Measurements from ENCODE around the gene ALAS1. TPM values are rescaled to one million over a fixed set of nuclear protein-coding genes. Genes with fewer than 3 reads are reported as not detected.

ALAS1 gene
- total RNA-seq, 1 experiment from 2014 or later: 69.5 TPM

GRCh38 chr3:52236424-52236886 is 38.5 kb downstream of the ALAS1 start:
- H3K79me2 ChIP-seq (ENCODE audit: low read length): peaks cover 56% of the 10 kb centered on the region
- H3K4me3 ChIP-seq (ENCODE audit: low read length): peak overlapping the region; percentile 97
- TF ChIP-seq EZH2phosphoT487 (IDR thresholded peaks at IDR 0.05; ENCODE audit: borderline replicate concordance, low read length) (no peak), CTCF (conservative IDR thresholded peaks at IDR 0.05; ENCODE audit: low read depth, low read length) (no peak), EZH2 (IDR thresholded peaks at IDR 0.05; ENCODE audit: low read length, unreplicated experiment) (no peak)
- no TSS peak for BruUV-seq (replicated peaks)
- ATAC-seq (no peak), DNase-seq (no peak)
- intact Hi-C loops (cut with micrococcal nuclease): loop anchor here (5.0 kb wide), 2 partner anchors 41 to 101 kb away; partner anchors contain the start of gene WDR82
- H3F3A ChIP-seq (ENCODE audit: low read length, unreplicated experiment): no peaks in the 10 kb centered on the region
- H3K9me2 ChIP-seq (replicated peaks; ENCODE audit: low read length): no peaks in the 10 kb centered on the region
- H3K9me3 ChIP-seq (ENCODE audit: low read length): no peaks in the 10 kb centered on the region
- H3K9ac ChIP-seq (ENCODE audit: low read length): 0 out of 2 replicates have a peak overlapping the region, but pooled peaks have one; percentile 88
- ChIA-PET CTCF (interaction anchor here (2.3 kb wide), 1 partner anchor 16 kb away, joined by 28 read pairs; no protein-coding TSS in a partner anchor), POLR2A (ENCODE audit: unreplicated experiment) (no interaction called here)
- no peaks in the 10 kb centered on the region for H3K27me3 ChIP-seq (ENCODE audit: low read length)
- peak overlapping the region; percentile 93 for H3K27ac ChIP-seq (ENCODE audit: low read length)
- H3K36me3 ChIP-seq (ENCODE audit: low read depth, low read length): peaks cover 9% of the 10 kb centered on the region; the same call in 1 of the 2 replicates
- H3K4me1 ChIP-seq (ENCODE audit: insufficient read depth, low read length): peaks cover 32% of the 10 kb centered on the region
- no peaks in the 10 kb centered on the region for H4K20me1 ChIP-seq (ENCODE audit: low read length)
- H3K4me2 ChIP-seq (ENCODE audit: low read length): peak overlapping the region; percentile 82
- no peak overlapping the region for H2AFZ ChIP-seq (ENCODE audit: low read length)

GRCh38 chr3:52237006-52237656 is 39.2 kb downstream of the ALAS1 start:
- ATAC-seq (peak; percentile 25), DNase-seq (peak; percentile 70)
- intact Hi-C loops (cut with micrococcal nuclease): loop anchor here (1.0 to 5.0 kb wide), 3 partner anchors 17 to 100 kb away; partner anchors contain the start of gene WDR82
- H2AFZ ChIP-seq (ENCODE audit: low read length): peak overlapping the region; percentile 40; the same call in 1 of the 2 replicates
- no peaks in the 10 kb centered on the region for H3K9me2 ChIP-seq (replicated peaks; ENCODE audit: low read length)
- peak overlapping the region; percentile 88 for H3K9ac ChIP-seq (ENCODE audit: low read length)
- no TSS peak for BruUV-seq (replicated peaks)
- peak overlapping the region; percentile 93 for H3K27ac ChIP-seq (ENCODE audit: low read length)
- H3K27me3 ChIP-seq (ENCODE audit: low read length): no peaks in the 10 kb centered on the region
- CTCF ChIA-PET: interaction anchor here (0.6 to 2.3 kb wide), 5 partner anchors 17 to 180 kb away, joined by 3 to 28 read pairs (median 5); partner anchors contain the start of gene POC1A
- peaks cover 56% of the 10 kb centered on the region for H3K79me2 ChIP-seq (ENCODE audit: low read length)
- POLR2A ChIA-PET (ENCODE audit: unreplicated experiment): interaction anchor here (0.7 to 1.0 kb wide), 5 partner anchors 13 to 299 kb away, joined by 3 to 11 read pairs (median 7); partner anchors contain the start of gene WDR82
- H3K36me3 ChIP-seq (ENCODE audit: low read depth, low read length): peaks cover 5% of the 10 kb centered on the region; the same call in 1 of the 2 replicates
- TF ChIP-seq CTCF (conservative IDR thresholded peaks at IDR 0.05; ENCODE audit: low read depth, low read length) (no peak), EZH2 (IDR thresholded peaks at IDR 0.05; ENCODE audit: low read length, unreplicated experiment) (no peak), EZH2phosphoT487 (IDR thresholded peaks at IDR 0.05; ENCODE audit: borderline replicate concordance, low read length) (no peak)
- peaks cover 32% of the 10 kb centered on the region for H3K4me1 ChIP-seq (ENCODE audit: insufficient read depth, low read length)
- H4K20me1 ChIP-seq (ENCODE audit: low read length): no peaks in the 10 kb centered on the region
- no peaks in the 10 kb centered on the region for H3F3A ChIP-seq (ENCODE audit: low read length, unreplicated experiment)
- H3K4me2 ChIP-seq (ENCODE audit: low read length): peak overlapping the region; percentile 82
- H3K4me3 ChIP-seq (ENCODE audit: low read length): peak overlapping the region; percentile 97
- H3K9me3 ChIP-seq (ENCODE audit: low read length): no peaks in the 10 kb centered on the region

Data from PC-3 (cell line).